ENCODE measurements around the gene GCM1. TPM values are rescaled to one million over a fixed set of nuclear protein-coding genes. Genes with fewer than 3 reads are reported as not detected.

Gene GCM1
- total and polyA plus RNA-seq, 9 of the 15 experiments (the other 6 are each of a cell fraction or from before 2014, with no cell fraction given): not detected

- no peak for FAIRE-seq
- H3K27me3 ChIP-seq (ENCODE audit: control insufficient read depth in 2 of 2, insufficient read depth in 2 of 2, low read length in 2 of 2): peaks cover 3 to 10% of the 10 kb centered on the region in 2 experiments; a peak in 3 of 5 replicates
- BruUV-seq (replicated peaks): no TSS peak
- no peak overlapping the region for H3K9ac ChIP-seq (ENCODE audit: insufficient read depth in 1 of 2, low read depth in 2 of 2, low read length in 2 of 2)
- H3K79me2 ChIP-seq (ENCODE audit: control insufficient read depth, insufficient read depth, low read length): no peaks in the 10 kb centered on the region
- DNase-seq (ENCODE audit: extremely low read depth in 1 of 4, low spot score in 3 of 4): no peak
- H3K4me3 ChIP-seq: no peak overlapping the region
- in situ Hi-C loops (cut with MboI) (no loop called here), intact Hi-C loops (cut with micrococcal nuclease) (no loop called here)
- H3K9me1 ChIP-seq (ENCODE audit: control insufficient read depth, insufficient read depth, low read length): no peaks in the 10 kb centered on the region
- ChIA-PET POLR2A (no interaction called here), CTCF (ENCODE audit: low intra/inter-chr PET ratio) (no interaction called here)
- ATAC-seq: no peak
- WGBS (ENCODE audit: insufficient coverage, low coverage, missing lambda C conversion rate): 0% methylated on average over 1 of the region's 1 CpG
- H3K9me3 ChIP-seq (replicated peaks; ENCODE audit: control insufficient read depth, insufficient read depth, low read depth, low read length): no peaks in the 10 kb centered on the region
- TF ChIP-seq ZNF184 (CRISPR knock-in tag; IDR thresholded peaks at IDR 0.05) (no peak), KDM2B (CRISPR knock-in tag; IDR thresholded peaks at IDR 0.05) (no peak), CEBPG (CRISPR knock-in tag; IDR thresholded peaks at IDR 0.05) (no peak), CEBPG (tag; conservative IDR thresholded peaks at IDR 0.05 in 1 of 2, IDR thresholded peaks at IDR 0.05 in 1 of 2) (no peak), GABPB2 (CRISPR knock-in tag; conservative IDR thresholded peaks at IDR 0.05) (no peak), ARID2 (IDR thresholded peaks at IDR 0.05) (no peak), ZNF217 (CRISPR knock-in tag; IDR thresholded peaks at IDR 0.05) (no peak), ZNF146 (CRISPR knock-in tag; IDR thresholded peaks at IDR 0.05; ENCODE audit: unreplicated experiment) (no peak), NR0B1 (IDR thresholded peaks at IDR 0.05; ENCODE audit: partially characterized antibody) (no peak), ARID3B (CRISPR knock-in tag; IDR thresholded peaks at IDR 0.05; ENCODE audit: borderline replicate concordance) (no peak), FUS (optimal IDR thresholded peaks at IDR 0.05; ENCODE audit: low read depth, low read length) (no peak), GMEB1 (CRISPR knock-in tag; IDR thresholded peaks at IDR 0.05) (no peak), PTBP1 (IDR thresholded peaks at IDR 0.05; ENCODE audit: low read depth, low read length) (no peak), GTF3C2 (IDR thresholded peaks at IDR 0.05; ENCODE audit: borderline replicate concordance, extremely low read depth, insufficient read length) (no peak), ZSCAN32 (CRISPR knock-in tag; IDR thresholded peaks at IDR 0.05) (no peak), CREM (IDR thresholded peaks at IDR 0.05; ENCODE audit: low read depth) (no peak), PHF8 (IDR thresholded peaks at IDR 0.05; ENCODE audit: borderline replicate concordance, low read length) (no peak)
- no peak overlapping the region for H3K4me2 ChIP-seq (ENCODE audit: insufficient read depth, low read length)
- H4K20me1 ChIP-seq (replicated peaks; ENCODE audit: control insufficient read depth, insufficient read depth, low read length): no peaks in the 10 kb centered on the region
- no peak overlapping the region for H3K27ac ChIP-seq (ENCODE audit: extremely low read depth, low read depth, low read length)
- H3K4me1 ChIP-seq (replicated peaks in 1 of 2; ENCODE audit: control insufficient read depth in 2 of 2, insufficient read depth in 2 of 2, low read length in 2 of 2): no peaks in the 10 kb centered on the region
- H2AFZ ChIP-seq (ENCODE audit: low read depth, low read length): no peak overlapping the region
- H3K36me3 ChIP-seq (ENCODE audit: control insufficient read depth, insufficient read depth, low read length): no peaks in the 10 kb centered on the region
These were observed 29.3 kb downstream of the GCM1 start for GRCh38 chr6:53119349-53119748.
